GM12892 (cell line): ENCODE data around the gene STX1B. TPM values are rescaled to one million over a fixed set of nuclear protein-coding genes. Genes with fewer than 3 reads are reported as not detected.

Experiments
- DNase-seq: peaks from one replicate; pipeline ENCODE4 v3.0.0; 2011; ENCODE audit not compliant: insufficient read length
- FAIRE-seq: peaks from 2 replicates; lab custom pipeline; 2011; peaks lifted over from hg19 to GRCh38; lab: Jason Lieb, UNC
- POLR2A ChIP-seq: IDR thresholded peaks from 2 replicates; pipeline ENCODE4 v1.6.1; 2011; ENCODE audit warnings: low read depth, low read length, control low read depth
- POLR2AphosphoS5 ChIP-seq: IDR thresholded peaks from 2 replicates; pipeline ENCODE4 v1.6.1; 2011; ENCODE audit warnings: low read depth, low read length, control low read depth
- TAF1 ChIP-seq: IDR thresholded peaks from 2 replicates; pipeline ENCODE4 v1.6.1; 2011; ENCODE audit warnings: low read depth, mild to moderate bottlenecking, control low read depth, low read length, borderline replicate concordance
- polyA plus RNA-seq: library from polyadenylated mRNA; unstranded; fragments of >200 nt; gene quantifications from one replicate; pipeline ENCODE4 v1.2.1, GENCODE V29; 2012; ENCODE audit warnings: missing spikeins, inconsistent platforms; ENCODE audit not compliant: missing spikeins

The STX1B gene
- 2.3 TPM for polyA plus RNA-seq

DNA sequence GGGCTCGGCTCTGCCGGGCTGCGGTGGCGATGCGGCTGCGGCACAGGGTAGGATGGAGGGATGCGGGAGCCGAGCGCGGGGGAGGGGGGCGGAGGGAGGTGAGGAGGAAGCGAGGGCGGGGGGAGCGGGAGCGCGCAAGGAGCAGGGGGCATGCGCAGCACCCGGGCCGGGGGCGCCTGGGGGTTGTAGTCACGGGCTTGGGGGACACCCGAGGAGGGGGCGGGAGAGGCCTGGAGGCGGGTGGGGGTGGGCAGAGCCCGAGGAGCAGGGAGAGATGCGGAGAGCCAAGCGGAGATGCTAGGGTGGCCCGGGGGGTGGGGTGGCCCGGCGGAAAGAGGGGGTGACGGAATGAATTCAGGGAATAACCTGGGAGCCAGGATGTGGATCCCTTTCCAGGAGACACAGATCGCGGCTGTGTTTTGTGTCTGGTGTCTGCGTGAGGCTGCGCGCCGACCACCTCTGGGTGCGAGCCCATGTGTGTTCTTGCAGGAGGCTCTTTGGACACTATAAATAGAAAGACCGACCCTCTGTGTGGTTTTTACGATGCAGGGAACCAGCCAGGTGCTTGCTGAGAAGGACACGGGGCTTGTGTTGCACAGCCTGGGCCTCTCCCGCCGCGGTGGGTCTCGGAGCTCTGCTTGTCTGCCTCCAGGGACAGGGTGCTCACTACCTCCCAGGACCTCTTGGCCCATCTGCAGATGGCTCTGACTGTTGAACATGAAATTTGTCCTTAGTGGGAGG, at the start of gene STX1B:
TSS of gene STX1B (minus strand) at position 54 of the 741 bp plus-strand sequence. CDS start 242 bp downstream, outside the sequence.
- no peak for DNase-seq
- no peak for TF ChIP-seq TAF1
- no peak for TF ChIP-seq POLR2A
- no peak for TF ChIP-seq POLR2AphosphoS5
- no peak for FAIRE-seq

DNA sequence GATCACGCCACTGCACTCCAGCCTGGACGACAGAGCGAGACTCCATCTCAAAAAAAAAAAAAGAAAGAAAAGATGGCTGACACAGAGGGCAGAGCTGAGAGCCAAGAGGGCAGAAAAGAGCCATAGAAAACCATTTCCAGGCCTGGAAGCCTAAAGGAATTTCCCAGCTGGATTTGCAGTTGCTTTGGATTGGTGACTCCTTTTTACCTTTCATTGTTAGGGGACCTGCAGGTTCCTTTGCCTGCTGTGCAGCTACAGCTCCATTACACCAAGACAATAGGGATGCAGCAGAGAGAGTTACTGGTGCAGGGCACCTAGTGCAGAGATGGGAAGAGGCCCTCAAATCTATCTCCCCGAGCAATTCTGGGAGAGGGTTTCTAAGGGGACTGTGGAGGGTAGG, 45.2 kb upstream of the STX1B start:
- FAIRE-seq (no peak), DNase-seq (no peak)
- TF ChIP-seq TAF1 (no peak), POLR2AphosphoS5 (no peak), POLR2A (no peak)

DNA sequence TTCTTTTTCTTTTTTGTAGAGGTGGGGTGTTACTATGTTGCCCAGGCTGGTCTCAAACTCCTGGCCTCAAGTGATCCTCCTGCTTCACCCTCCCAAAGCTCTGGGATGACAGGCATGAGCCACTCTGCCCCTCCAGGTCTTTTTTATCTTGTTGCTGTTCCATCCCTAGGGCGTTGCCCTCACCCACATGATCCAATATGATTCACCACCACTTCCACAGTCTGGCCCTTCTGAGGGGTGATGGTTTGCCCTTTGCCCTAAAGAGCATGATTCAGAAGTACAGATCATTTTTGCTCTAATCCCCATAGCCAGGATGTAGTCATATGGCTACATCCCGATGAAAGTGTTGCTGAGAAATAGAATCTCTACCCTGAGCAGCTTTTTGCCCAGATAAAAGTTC, 41.7 kb upstream of the STX1B start:
- TF ChIP-seq POLR2AphosphoS5: no peak
- no peak for DNase-seq
- no peak for FAIRE-seq

DNA sequence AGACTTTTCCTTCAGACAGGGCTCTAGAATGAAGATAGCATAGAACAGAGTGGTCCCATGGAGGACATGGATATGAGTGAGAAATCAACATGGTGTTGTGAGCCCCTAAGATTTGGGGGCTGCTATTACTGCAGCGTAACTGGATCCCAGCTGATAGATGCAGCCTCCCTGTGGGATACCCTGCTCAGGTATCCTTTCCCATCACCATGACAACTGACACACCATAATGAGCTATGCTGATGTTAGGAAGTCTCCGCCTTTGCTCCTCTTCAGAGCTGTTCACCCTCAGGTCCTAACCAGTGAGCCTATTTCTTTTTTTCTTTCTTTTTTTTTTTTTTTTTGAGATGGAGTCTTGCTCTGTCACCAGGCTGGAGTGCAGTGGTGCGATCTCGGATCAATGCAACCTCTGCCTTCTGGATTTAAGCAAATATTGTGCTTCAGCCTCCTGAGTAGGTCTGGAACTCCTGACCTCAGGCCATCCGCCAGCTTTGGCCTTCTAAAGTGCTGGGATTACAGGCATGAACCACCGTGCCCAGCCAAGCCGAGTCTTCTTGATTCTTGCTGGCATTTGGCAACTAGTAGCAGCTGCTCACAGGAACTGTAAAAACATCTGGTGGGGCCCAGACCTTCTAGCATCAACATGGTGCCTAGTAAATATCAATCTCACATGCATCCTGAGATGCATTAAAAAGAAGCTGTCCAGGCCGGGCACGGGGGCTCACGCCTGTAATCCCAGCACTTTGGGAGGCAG, 40.0 kb upstream of the STX1B start:
- FAIRE-seq (no peak), DNase-seq (no peak)
- no peak for TF ChIP-seq POLR2AphosphoS5
- TF ChIP-seq TAF1: no peak
- no peak for TF ChIP-seq POLR2A

DNA sequence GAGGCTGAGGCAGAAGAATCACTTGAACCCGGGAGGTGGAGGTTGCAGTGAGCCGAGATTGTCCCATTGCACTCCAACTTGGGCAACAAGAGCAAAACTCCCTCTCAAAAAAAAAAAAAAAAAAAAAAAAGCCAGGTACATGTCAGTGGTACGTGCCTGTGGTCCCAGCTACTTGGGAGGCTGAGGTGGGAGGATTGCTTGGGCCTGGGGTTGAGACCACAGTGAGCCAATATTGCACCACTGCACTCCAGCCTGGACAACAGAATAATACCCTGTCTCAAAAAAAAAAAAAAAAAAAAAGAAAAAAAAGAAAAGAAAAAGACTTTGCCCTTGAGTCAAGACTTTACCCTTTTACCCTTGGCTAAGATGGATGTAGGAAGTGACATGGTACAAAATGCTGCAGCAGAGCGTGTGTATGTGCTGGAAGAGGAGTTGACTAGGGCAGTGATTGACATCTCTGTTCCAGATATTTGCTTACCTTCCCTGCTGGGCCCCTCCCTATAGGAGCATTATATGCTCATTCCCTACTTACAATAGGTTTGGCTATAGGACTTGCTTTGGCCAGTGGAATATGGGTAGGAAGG, 33.6 kb upstream of the STX1B start:
- FAIRE-seq: no peak
- DNase-seq: no peak
- TF ChIP-seq TAF1: no peak
- no peak for TF ChIP-seq POLR2A
- TF ChIP-seq POLR2AphosphoS5: no peak

DNA sequence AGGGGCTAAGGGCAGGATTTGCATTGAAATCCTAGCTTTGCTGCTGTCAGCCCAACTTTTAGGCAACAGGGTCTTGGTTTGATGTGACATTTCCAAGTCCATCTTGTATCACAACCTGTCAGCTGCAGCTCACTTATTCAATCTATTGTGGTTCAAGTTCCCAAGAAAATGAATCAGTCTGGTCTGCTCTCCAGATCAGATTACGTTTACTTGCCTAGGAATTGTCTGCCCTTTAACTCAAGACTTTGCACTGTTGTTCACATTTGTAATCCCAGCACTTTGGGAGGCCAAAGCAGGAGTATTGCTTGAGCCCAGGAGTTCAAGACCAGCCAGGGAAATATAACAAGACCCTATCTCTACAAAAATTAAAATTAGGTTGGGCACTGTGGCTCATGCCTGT, 32.9 kb upstream of the STX1B start:
- FAIRE-seq: no peak
- DNase-seq: no peak
- TF ChIP-seq POLR2A: no peak
- TF ChIP-seq POLR2AphosphoS5: no peak
- no peak for TF ChIP-seq TAF1

DNA sequence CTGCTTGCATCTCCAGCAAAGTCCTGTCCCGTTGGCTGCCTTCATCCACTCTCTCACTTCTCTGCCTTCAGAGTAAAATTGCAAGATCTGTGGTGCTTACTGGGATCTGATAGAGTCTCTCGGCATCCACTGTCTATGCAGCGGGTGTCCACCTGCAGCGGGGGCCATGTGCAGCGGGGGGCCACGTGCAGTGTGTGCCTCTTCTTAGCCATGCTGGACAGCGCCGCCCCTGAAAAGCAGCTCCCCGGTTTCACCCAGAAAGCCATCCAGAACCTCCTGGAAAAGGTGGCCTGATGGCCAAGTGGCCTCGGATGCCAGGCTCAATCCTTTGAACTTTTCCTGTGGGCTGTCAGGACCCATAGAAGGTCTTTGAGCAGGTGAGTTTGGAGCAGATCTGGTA, 32.4 kb upstream of the STX1B start:
- no peak for FAIRE-seq
- TF ChIP-seq TAF1 (no peak), POLR2A (no peak), POLR2AphosphoS5 (no peak)

DNA sequence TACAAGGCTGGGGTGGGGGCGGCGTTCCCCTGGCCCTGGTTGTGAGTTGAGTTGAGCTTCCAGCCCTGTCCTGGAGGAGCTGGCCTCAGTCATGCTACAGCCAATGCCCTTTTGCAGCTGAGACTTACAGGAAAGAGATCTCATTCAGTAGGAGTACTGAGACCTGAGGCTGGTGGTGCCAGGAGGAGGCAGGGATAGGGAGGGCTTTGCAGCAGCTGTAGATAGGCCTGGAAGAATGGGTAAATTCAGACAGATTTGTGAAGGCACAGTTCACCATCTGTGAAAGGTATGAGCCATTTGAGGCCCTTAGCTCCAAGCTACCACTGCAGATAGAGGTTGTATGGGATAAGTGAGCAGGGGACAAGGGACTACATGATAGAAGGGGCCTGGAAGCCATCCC, 28.6 kb upstream of the STX1B start:
- DNase-seq: no peak
- TF ChIP-seq POLR2AphosphoS5: no peak
- no peak for TF ChIP-seq POLR2A
- no peak for TF ChIP-seq TAF1
- no peak for FAIRE-seq

More for the DNA sequence above, 32.4 kb upstream of the STX1B start:
- DNase-seq: no peak

DNA sequence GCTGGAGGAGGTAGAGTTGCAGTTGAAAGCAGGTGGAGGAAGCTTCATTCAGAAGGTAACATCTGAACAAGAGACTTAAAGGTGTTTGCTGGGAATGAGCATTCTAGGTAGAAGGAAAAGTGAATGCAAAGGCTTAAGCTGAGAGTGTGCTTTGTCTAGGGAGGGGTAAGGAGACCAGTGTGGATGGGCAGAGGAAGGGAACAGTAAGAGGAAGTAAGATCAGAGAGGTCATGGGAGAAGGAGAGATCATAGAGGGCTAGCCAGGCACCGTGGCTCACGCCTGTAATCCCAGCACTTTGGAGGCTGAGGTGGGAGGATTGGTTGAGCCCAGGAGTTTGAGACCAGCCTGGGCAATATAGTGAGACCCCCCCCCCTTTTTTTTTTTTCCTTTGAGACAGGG, 26.3 kb upstream of the STX1B start:
- TF ChIP-seq TAF1 (no peak), POLR2AphosphoS5 (no peak), POLR2A (no peak)
- no peak for DNase-seq
- no peak for FAIRE-seq

DNA sequence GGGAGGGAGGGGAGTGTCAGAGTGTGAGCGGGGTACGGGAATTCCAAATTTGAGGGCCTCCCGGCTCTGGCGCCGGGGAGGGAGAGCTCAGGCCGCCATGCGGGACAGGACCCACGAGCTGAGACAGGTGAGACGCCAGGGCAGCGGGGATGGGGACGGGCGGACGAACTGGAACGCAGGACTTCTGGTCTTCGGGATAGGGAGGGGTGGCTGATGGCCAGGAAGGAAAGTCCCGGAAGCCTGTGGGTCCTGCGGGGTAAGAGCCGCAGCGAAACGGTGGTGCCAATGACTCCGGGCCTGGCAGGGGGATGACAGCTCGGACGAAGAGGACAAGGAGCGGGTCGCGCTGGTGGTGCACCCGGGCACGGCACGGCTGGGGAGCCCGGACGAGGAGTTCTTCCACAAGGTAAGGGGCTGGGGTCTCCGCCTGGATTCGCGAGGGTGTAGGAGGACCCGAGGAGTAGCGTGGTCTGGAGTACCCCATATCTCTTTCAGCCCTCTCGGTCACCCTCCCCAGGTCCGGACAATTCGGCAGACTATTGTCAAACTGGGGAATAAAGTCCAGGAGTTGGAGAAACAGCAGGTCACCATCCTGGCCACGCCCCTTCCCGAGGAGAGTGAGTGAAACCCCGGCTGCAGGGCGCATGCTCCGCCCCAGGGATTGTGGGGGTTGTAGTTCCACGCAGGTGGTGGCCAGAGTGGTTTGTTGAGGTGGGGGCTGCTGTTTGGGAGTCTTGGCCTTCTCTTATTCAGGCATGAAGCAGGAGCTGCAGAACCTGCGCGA, 23.5 kb upstream of the STX1B start:
- DNase-seq (peak; percentile 92), FAIRE-seq (peak; percentile 86)
- TF ChIP-seq POLR2A: no peak
- TF ChIP-seq TAF1: no peak
- TF ChIP-seq POLR2AphosphoS5: no peak
